ENCODE measurements around the gene GUF1. TPM values are rescaled to one million over a fixed set of nuclear protein-coding genes. Genes with fewer than 3 reads are reported as not detected.

GUF1 gene
- 26.3 to 27.6 TPM (median 26.5 TPM) in 3 replicates for total RNA-seq

DNA sequence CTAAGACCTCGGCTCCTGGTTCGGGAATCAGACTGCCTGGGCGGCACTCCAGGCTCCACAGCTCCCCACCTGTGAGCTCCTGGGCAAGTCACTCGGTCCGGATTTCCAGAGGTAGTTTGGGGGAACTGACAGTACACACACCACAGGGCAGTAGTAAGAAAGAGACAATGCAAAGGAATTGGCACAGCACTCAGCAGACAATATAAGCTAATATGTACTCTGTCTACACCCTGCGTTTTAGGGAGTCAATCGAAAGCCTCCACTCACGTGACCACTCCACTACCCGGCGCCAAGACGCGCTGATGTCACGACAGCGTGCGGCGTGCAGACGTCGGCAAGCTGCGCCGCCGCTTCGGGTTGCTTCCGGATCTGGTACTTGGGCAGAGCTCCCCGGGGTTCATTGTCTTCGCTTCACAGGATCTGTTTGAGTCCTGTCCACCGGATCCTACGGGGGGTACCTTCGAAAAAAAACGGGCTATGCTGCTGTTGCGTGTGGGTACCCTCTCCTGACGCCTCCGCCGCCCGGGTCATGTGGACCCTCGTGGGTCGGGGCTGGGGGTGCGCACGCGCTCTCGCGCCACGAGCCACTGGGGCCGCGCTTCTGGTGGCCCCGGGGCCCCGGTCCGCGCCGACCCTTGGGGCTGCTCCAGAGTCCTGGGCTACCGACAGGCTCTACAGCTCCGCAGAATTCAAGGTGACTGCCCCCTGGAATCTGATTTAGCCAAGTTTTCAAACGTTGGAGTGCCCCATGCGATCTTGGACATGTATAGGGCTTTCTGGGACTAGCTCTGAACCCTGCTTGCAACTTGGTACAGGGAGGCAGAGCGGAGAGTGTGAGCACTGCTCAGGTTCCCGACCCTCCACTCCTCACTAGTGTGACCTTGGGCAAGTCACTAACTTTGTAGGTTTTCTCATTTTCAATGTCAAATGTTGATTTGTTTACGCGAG, at the start of gene GUF1:
GUF1 (plus strand) TSS at position 327 of the 948 bp plus-strand sequence; CDS start at position 530, 203 bp downstream.
- peaks cover 24% of the 10 kb centered on the region for H3K4me1 Mint-ChIP-seq
- H3K9me3 Mint-ChIP-seq = no peaks in the 10 kb centered on the region
- H3K36me3 Mint-ChIP-seq = peaks cover 1% of the 10 kb centered on the region
- peak within 1 kb of the TSS; percentile 95 for H3K27ac Mint-ChIP-seq
- peak; percentile 62 to 81 for DNase-seq (ENCODE audit: low spot score in 2 of 2, unreplicated experiment in 2 of 2)
- peaks cover 3% of the 10 kb centered on the region for H3K27me3 Mint-ChIP-seq (ENCODE audit: low read depth)
- TF ChIP-seq, protein P1, sequence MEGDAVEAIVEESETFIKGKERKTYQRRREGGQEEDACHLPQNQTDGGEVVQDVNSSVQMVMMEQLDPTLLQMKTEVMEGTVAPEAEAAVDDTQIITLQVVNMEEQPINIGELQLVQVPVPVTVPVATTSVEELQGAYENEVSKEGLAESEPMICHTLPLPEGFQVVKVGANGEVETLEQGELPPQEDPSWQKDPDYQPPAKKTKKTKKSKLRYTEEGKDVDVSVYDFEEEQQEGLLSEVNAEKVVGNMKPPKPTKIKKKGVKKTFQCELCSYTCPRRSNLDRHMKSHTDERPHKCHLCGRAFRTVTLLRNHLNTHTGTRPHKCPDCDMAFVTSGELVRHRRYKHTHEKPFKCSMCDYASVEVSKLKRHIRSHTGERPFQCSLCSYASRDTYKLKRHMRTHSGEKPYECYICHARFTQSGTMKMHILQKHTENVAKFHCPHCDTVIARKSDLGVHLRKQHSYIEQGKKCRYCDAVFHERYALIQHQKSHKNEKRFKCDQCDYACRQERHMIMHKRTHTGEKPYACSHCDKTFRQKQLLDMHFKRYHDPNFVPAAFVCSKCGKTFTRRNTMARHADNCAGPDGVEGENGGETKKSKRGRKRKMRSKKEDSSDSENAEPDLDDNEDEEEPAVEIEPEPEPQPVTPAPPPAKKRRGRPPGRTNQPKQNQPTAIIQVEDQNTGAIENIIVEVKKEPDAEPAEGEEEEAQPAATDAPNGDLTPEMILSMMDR (IDR thresholded peaks at IDR 0.05; ENCODE audit: unreplicated experiment) = no peak
- peak within 1 kb of the TSS; percentile 91 for H3K4me3 Mint-ChIP-seq

DNA sequence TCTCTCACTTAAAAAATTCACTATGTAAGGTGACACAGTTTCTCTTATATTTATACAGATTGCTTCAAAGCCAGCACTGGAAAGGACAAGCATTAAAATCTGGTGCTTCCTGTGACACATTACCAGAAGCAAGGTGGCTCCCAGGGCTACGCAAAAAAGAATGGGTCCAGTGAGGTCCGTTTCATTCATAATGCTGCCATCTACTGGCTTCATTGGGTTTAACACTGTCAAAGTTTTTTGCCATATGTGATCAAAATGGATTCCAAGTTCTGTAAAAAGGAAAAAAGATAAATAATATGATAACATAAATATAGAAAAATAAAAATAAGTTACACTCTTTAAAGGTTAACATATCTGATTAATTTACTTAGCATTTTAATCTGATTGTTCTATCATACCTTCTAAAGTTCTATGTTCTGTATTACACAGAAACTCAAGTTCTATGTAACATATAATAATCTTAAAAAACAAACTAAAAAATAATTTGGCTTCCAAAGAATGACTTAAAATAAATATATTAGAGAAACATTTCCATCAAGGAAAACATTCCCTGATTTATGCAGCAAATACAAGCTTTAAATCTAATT, 48.8 kb upstream of the GUF1 start:
- Mint-ChIP-seq H3K4me1 (peaks cover 1% of the 10 kb centered on the region), H3K9me3 (no peaks in the 10 kb centered on the region), H3K36me3 (no peaks in the 10 kb centered on the region), H3K27me3 (ENCODE audit: low read depth) (peaks cover 7% of the 10 kb centered on the region), H3K27ac (no peak overlapping the region), H3K4me3 (no peak overlapping the region)
- DNase-seq (ENCODE audit: low spot score in 2 of 2, unreplicated experiment in 2 of 2) = peak in 1 of 2 experiments; percentile 40
- TF ChIP-seq, protein P1 (IDR thresholded peaks at IDR 0.05; ENCODE audit: unreplicated experiment) = peak; percentile 76

- Mint-ChIP-seq H3K27ac (no peak overlapping the region), H3K36me3 (no peaks in the 10 kb centered on the region), H3K9me3 (no peaks in the 10 kb centered on the region), H3K4me1 (peaks cover 1% of the 10 kb centered on the region), H3K4me3 (no peak overlapping the region), H3K27me3 (ENCODE audit: low read depth) (peaks cover 10% of the 10 kb centered on the region)
- DNase-seq (ENCODE audit: low spot score in 2 of 2, unreplicated experiment in 2 of 2) = no peak
- TF ChIP-seq, protein P1 (IDR thresholded peaks at IDR 0.05; ENCODE audit: unreplicated experiment) = peak; percentile 59
Measured at GRCh38 chr4:44632089-44632488, 46.1 kb upstream of the GUF1 start.

GRCh38 chr4:44632733-44633132, 45.5 kb upstream of the GUF1 start:
- H3K9me3 Mint-ChIP-seq = no peaks in the 10 kb centered on the region
- no peak for DNase-seq (ENCODE audit: low spot score in 2 of 2, unreplicated experiment in 2 of 2)

DNA sequence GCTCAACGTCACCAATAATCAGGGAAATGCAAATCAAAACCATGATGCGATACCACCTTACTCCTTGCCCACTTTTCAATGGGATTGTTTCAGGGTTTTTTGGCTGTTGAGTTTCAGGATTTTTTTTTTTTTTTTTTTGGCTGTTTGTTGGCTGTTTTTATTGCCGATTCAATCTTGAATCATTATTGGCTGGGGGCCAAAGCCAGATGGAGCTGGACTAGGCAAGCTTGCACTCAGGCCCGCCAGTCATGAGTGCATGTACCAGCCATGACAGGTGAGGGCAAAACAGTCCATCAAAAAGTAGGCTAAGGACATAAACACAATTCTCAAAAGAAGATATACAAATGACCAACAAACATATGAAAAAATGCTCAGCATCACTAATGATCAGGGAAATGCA, 40.1 kb upstream of the GUF1 start:
- no peak overlapping the region for H3K4me3 Mint-ChIP-seq
- H3K27me3 Mint-ChIP-seq (ENCODE audit: low read depth) = peaks cover 3% of the 10 kb centered on the region
- H3K36me3 Mint-ChIP-seq = no peaks in the 10 kb centered on the region
- no peak overlapping the region for H3K27ac Mint-ChIP-seq
- peaks cover 14% of the 10 kb centered on the region for H3K9me3 Mint-ChIP-seq
- DNase-seq (ENCODE audit: low spot score in 2 of 2, unreplicated experiment in 2 of 2) = no peak
- TF ChIP-seq, protein P1 (IDR thresholded peaks at IDR 0.05; ENCODE audit: unreplicated experiment) = no peak
- no peaks in the 10 kb centered on the region for H3K4me1 Mint-ChIP-seq

More at GRCh38 chr4:44632733-44633132, 45.5 kb upstream of the GUF1 start:
- TF ChIP-seq, protein P1 (IDR thresholded peaks at IDR 0.05; ENCODE audit: unreplicated experiment) = no peak
- peaks cover 1% of the 10 kb centered on the region for H3K4me1 Mint-ChIP-seq
- H3K36me3 Mint-ChIP-seq = no peaks in the 10 kb centered on the region
- H3K4me3 Mint-ChIP-seq = no peak overlapping the region
- H3K27ac Mint-ChIP-seq = no peak overlapping the region
- peaks cover 10% of the 10 kb centered on the region for H3K27me3 Mint-ChIP-seq (ENCODE audit: low read depth)
